BJ (cell line): ENCODE data around the gene CACNA1A. TPM values are rescaled to one million over a fixed set of nuclear protein-coding genes. Genes with fewer than 3 reads are reported as not detected.

Experiments
- CTCF ChIA-PET: fragments of 350-600 bp; formaldehyde crosslinking; extraction: SDS; loops from one replicate; lab custom pipeline; 2021; ENCODE audit warnings: antibody characterized with exemption, inconsistent platforms; lab: Yijun Ruan, JAX
- POLR2A ChIA-PET: fragments of 300-600 bp; sonication (Branson Sonifier 250); formaldehyde crosslinking; extraction: SDS; loops from one replicate; lab custom pipeline; 2021; ENCODE audit warnings: antibody characterized with exemption; lab: Charles Lee
- DNase-seq: peaks from one replicate; pipeline ENCODE4 v3.0.0-alpha.2; 2011; ENCODE audit warnings: low read depth
- H3K27me3 ChIP-seq: 2 replicates; pipeline ENCODE4 v1.6.0; 2011; ENCODE audit warnings: low read length; ENCODE audit not compliant: control insufficient read depth, insufficient read depth
- H3K36me3 ChIP-seq: 2 replicates; pipeline ENCODE4 v1.5.1; 2011; ENCODE audit warnings: low read length; ENCODE audit not compliant: control insufficient read depth, insufficient read depth
- H3K4me3 ChIP-seq: 2 replicates; pipeline ENCODE4 v1.5.1; 2011; ENCODE audit warnings: low read depth, mild to moderate bottlenecking, control low read depth, low read length
- CTCF ChIP-seq: IDR thresholded peaks from 2 replicates; pipeline ENCODE4 v1.5.1; 2011; ENCODE audit warnings: low read depth, mild to moderate bottlenecking, control low read depth, inconsistent platforms, low read length, moderate library complexity; ENCODE audit not compliant: insufficient read depth
- polyA plus RNA-seq: library from polyadenylated mRNA; depleted of rRNA; stranded (reverse); fragments of >200 nt; gene quantifications from 2 replicates; pipeline ENCODE4 v1.2.3, GENCODE V29; 2011

CACNA1A gene
- polyA plus RNA-seq, 1 experiment: 2.9 TPM

GRCh38 chr19:13319526-13319925 lies 186.8 kb downstream of the CACNA1A start:
- H3K27me3 ChIP-seq: no peaks in the 10 kb centered on the region
- ChIA-PET CTCF (no interaction called here), POLR2A (no interaction called here)
- H3K4me3 ChIP-seq: no peak overlapping the region
- no peak for TF ChIP-seq CTCF
- no peak for DNase-seq
- no peaks in the 10 kb centered on the region for H3K36me3 ChIP-seq

- TF ChIP-seq CTCF: no peak
Observed at GRCh38 chr19:13318190-13318589, 188.1 kb downstream of the CACNA1A start.

GRCh38 chr19:13315495-13315894 lies 190.8 kb downstream of the CACNA1A start:
- Histone ChIP-seq H3K36me3 (no peaks in the 10 kb centered on the region), H3K27me3 (no peaks in the 10 kb centered on the region), H3K4me3 (no peak overlapping the region)
- TF ChIP-seq CTCF: no peak
- no peak for DNase-seq
- ChIA-PET POLR2A (no interaction called here), CTCF (no interaction called here)

More at GRCh38 chr19:13318190-13318589, 188.1 kb downstream of the CACNA1A start:
- Histone ChIP-seq H3K27me3 (no peaks in the 10 kb centered on the region), H3K4me3 (no peak overlapping the region), H3K36me3 (no peaks in the 10 kb centered on the region)
- DNase-seq: no peak
- ChIA-PET CTCF (no interaction called here), POLR2A (no interaction called here)

- H3K27me3 ChIP-seq: no peaks in the 10 kb centered on the region
- ChIA-PET POLR2A (no interaction called here), CTCF (no interaction called here)
- no peak for TF ChIP-seq CTCF
- H3K4me3 ChIP-seq: no peak overlapping the region
- no peaks in the 10 kb centered on the region for H3K36me3 ChIP-seq
- DNase-seq: no peak
Observed at GRCh38 chr19:13314761-13315160, 191.5 kb downstream of the CACNA1A start.

GRCh38 chr19:13313875-13314274 lies 192.4 kb downstream of the CACNA1A start:
- no peak for TF ChIP-seq CTCF
- H3K27me3 ChIP-seq: no peaks in the 10 kb centered on the region
- CTCF ChIA-PET: no interaction called here
- H3K4me3 ChIP-seq: no peak overlapping the region
- no peaks in the 10 kb centered on the region for H3K36me3 ChIP-seq
- no peak for DNase-seq
- POLR2A ChIA-PET: no interaction called here
